GM12874 (cell line): Measurements from ENCODE around the gene MYPOP.

Experiments used
- TF ChIP-seq, protein P1 (sequence below): IDR thresholded peaks from 2 replicates; pipeline ENCODE4 v1.5.1; 2011; ENCODE audit warnings: low read depth, mild to moderate bottlenecking, control low read depth, low read length, moderate library complexity; ENCODE audit not compliant: insufficient read depth

Gene MYPOP, protein sequence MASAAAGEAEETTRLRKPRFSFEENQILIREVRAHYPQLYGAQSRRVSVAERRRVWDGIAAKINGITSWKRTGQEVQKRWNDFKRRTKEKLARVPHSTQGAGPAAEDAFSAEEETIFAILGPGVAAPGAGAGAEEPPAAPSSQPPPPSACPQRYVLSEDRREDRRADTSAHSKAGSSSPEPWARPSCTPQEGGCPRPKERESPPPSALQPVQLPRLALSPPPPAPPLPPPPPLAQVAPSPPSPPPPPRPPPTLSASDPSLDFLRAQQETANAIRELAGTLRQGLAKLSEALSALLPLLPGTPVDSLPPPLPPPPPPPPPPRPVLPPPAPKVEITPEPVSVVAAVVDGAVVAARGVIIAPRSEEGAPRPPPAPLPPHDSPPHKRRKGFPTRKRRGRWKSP

GRCh38 chr19:45901912-45902650 lies at the start of gene MYPOP:
TSS of gene MYPOP (minus strand) at chr19:45902613. CDS start at chr19:45901773, 840 bp downstream.
- TF ChIP-seq, protein P1, sequence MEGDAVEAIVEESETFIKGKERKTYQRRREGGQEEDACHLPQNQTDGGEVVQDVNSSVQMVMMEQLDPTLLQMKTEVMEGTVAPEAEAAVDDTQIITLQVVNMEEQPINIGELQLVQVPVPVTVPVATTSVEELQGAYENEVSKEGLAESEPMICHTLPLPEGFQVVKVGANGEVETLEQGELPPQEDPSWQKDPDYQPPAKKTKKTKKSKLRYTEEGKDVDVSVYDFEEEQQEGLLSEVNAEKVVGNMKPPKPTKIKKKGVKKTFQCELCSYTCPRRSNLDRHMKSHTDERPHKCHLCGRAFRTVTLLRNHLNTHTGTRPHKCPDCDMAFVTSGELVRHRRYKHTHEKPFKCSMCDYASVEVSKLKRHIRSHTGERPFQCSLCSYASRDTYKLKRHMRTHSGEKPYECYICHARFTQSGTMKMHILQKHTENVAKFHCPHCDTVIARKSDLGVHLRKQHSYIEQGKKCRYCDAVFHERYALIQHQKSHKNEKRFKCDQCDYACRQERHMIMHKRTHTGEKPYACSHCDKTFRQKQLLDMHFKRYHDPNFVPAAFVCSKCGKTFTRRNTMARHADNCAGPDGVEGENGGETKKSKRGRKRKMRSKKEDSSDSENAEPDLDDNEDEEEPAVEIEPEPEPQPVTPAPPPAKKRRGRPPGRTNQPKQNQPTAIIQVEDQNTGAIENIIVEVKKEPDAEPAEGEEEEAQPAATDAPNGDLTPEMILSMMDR, result no peak

GRCh38 chr19:45947926-45948325 lies 45.5 kb upstream of the MYPOP start:
- TF ChIP-seq, protein P1, result no peak

- TF ChIP-seq, protein P1, result no peak
Measured at GRCh38 chr19:45940515-45940805, 38.0 kb upstream of the MYPOP start.

- TF ChIP-seq, protein P1, result no peak
Measured at GRCh38 chr19:45939792-45940514, 37.5 kb upstream of the MYPOP start.

GRCh38 chr19:45938733-45939319 lies 36.4 kb upstream of the MYPOP start:
- TF ChIP-seq, protein P1, result no peak

- TF ChIP-seq, protein P1, result no peak
Measured at GRCh38 chr19:45935267-45935666, 32.9 kb upstream of the MYPOP start.
